Esophagus squamous epithelium (tissue), 4 donors: ENCODE measurements around the gene RPTOR.

Source experiments
- POLR2A ChIP-seq, 4 donors: fragments of 450-650 bp; IDR thresholded peaks; one replicate each; pipeline ENCODE4 v1.6.1; 2017; ENCODE audit warnings: antibody characterized with exemption in 4 of 4, mild to moderate bottlenecking in 4 of 4, moderate library complexity in 3 of 4
- TF ChIP-seq, protein P1 (sequence below), 6 experiments: fragments of 450-650 bp in 4 of 6; fragments of 200-600 bp in 2 of 6; sonication (generic) in 2 of 6; IDR thresholded peaks; one replicate each; pipeline ENCODE4 v1.5.1; 2016 to 2019; ENCODE audit warnings: antibody characterized with exemption in 6 of 6, mild to moderate bottlenecking in 4 of 6, moderate library complexity in 4 of 6

DNA sequence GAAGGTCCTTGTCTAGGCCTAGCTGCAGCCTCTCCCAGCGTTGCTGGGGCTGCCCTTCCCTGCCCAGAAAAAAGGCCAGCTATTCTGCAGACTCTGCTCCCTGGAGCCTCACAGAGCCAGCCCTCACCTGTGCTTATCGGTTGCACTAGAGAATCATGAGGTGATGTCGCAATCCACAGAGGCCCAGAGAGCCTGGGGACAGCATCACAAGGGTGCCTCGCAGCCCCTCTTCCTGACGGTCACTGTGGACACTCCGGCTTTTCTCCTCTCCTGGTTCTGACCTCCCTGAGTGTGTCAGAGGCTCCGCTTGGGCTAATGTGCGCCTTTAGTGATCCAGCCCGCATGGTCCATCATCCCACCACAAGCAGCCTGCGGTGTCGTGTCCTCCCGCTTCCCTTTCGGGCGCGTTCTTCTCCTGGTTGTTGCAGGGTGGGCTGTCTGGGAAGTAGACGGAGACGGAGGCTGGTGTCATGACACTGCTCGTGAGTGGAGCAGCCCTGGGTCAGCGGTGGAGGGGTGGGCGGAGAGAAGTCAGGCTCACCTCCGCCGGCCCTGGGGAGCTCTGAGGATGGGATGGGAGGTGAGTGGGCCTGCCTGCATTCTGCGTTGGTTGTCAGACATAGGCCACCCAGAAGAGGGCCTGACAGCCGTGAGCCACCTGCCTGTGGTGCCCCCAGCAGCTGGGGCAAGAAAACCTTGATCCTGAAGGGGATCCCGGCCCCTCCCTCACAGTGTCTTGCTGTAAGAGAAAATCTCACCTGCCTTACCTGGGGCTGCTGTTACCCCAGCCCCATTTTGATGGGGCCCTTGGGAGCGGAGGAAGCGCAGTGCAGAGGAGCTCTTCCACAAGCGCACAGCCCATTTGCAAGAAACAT lies 281.1 kb downstream of the RPTOR start:
- no peak for TF ChIP-seq POLR2A (IDR thresholded peaks at IDR 0.05)
- TF ChIP-seq, protein P1, sequence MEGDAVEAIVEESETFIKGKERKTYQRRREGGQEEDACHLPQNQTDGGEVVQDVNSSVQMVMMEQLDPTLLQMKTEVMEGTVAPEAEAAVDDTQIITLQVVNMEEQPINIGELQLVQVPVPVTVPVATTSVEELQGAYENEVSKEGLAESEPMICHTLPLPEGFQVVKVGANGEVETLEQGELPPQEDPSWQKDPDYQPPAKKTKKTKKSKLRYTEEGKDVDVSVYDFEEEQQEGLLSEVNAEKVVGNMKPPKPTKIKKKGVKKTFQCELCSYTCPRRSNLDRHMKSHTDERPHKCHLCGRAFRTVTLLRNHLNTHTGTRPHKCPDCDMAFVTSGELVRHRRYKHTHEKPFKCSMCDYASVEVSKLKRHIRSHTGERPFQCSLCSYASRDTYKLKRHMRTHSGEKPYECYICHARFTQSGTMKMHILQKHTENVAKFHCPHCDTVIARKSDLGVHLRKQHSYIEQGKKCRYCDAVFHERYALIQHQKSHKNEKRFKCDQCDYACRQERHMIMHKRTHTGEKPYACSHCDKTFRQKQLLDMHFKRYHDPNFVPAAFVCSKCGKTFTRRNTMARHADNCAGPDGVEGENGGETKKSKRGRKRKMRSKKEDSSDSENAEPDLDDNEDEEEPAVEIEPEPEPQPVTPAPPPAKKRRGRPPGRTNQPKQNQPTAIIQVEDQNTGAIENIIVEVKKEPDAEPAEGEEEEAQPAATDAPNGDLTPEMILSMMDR (IDR thresholded peaks at IDR 0.05) = no peak
